Measurements from ENCODE around the gene HIPK4. TPM values are rescaled to one million over a fixed set of nuclear protein-coding genes. Genes with fewer than 3 reads are reported as not detected.

The HIPK4 gene
- total and polyA plus RNA-seq, 9 of the 15 experiments (the other 6 are each of a cell fraction or from before 2014, with no cell fraction given) = 0.06 to 0.09 TPM; not detected in 7

- TF ChIP-seq ZBTB40 (IDR thresholded peaks at IDR 0.05) (no peak), ZBTB40 (CRISPR knock-in tag; IDR thresholded peaks at IDR 0.05) (no peak), C11orf30 (IDR thresholded peaks at IDR 0.05; ENCODE audit: low read depth) (no peak), MYNN (IDR thresholded peaks at IDR 0.05) (peak; percentile 13; the same call in 1 of the 2 replicates), MYNN (CRISPR knock-in tag; IDR thresholded peaks at IDR 0.05) (no peak), RERE (CRISPR knock-in tag; IDR thresholded peaks at IDR 0.05; ENCODE audit: borderline replicate concordance) (no peak), ELF2 (CRISPR knock-in tag; IDR thresholded peaks at IDR 0.05) (peak; percentile 72), HSF4 (CRISPR knock-in tag; IDR thresholded peaks at IDR 0.05; ENCODE audit: borderline replicate concordance) (no peak), MXD1 (CRISPR knock-in tag; IDR thresholded peaks at IDR 0.05; ENCODE audit: borderline replicate concordance, poor library complexity, severe bottlenecking) (no peak)
Measured at GRCh38 chr19:40425450-40426287, 35.7 kb upstream of the HIPK4 start, which contains the start of gene SERTAD1 (continued).

Measured in K562 (cell line).